HEK293T (cell line): ENCODE data around the gene CRNN.

Source experiments
- CTCF ChIA-PET: fragments of 350-600 bp; formaldehyde crosslinking; extraction: SDS; loops from one replicate; lab custom pipeline; 2021; ENCODE audit warnings: antibody characterized with exemption, inconsistent platforms; lab: Yijun Ruan, JAX
- POLR2A ChIA-PET: fragments of 350-600 bp; formaldehyde crosslinking; extraction: SDS; loops from one replicate; lab custom pipeline; 2020; ENCODE audit warnings: antibody characterized with exemption, inconsistent platforms; lab: Yijun Ruan, JAX
- DNase-seq: peaks from one replicate; pipeline ENCODE4 v3.0.0; 2012; ENCODE audit warnings: mixed read lengths; ENCODE audit errors: extremely low spot score
- ARNT ChIP-seq: fragments of 450-650 bp; IDR thresholded peaks from 2 replicates; pipeline ENCODE4 v1.6.1; 2017; ENCODE audit warnings: mild to moderate bottlenecking
- BHLHE40 ChIP-seq: fragments of 450-650 bp; IDR thresholded peaks from 2 replicates; pipeline ENCODE4 v1.6.1; 2016; ENCODE audit warnings: mild to moderate bottlenecking, moderate library complexity, borderline replicate concordance
- CTBP1 ChIP-seq: fragments of 450-650 bp; IDR thresholded peaks from 2 replicates; pipeline ENCODE4 v1.6.1; 2016; ENCODE audit warnings: borderline replicate concordance
- ELF4 ChIP-seq: fragments of 450-650 bp; IDR thresholded peaks from 2 replicates; pipeline ENCODE4 v1.6.1; 2017; ENCODE audit warnings: antibody characterized with exemption
- FOXA1 ChIP-seq: fragments of 450-650 bp; IDR thresholded peaks from 2 replicates; pipeline ENCODE4 v1.6.1; 2016; ENCODE audit warnings: mild to moderate bottlenecking
- FOXK2 ChIP-seq: fragments of 450-650 bp; IDR thresholded peaks from 2 replicates; pipeline ENCODE4 v1.6.1; 2016; ENCODE audit warnings: mild to moderate bottlenecking
- FOXM1 ChIP-seq: fragments of 450-650 bp; IDR thresholded peaks from 2 replicates; pipeline ENCODE4 v1.6.1; 2017; ENCODE audit warnings: mild to moderate bottlenecking, borderline replicate concordance
- HDGF ChIP-seq: fragments of 450-650 bp; IDR thresholded peaks from 2 replicates; pipeline ENCODE4 v1.6.1; 2017; ENCODE audit warnings: antibody characterized with exemption, borderline replicate concordance
- L3MBTL2 ChIP-seq: fragments of 450-650 bp; conservative IDR thresholded peaks from 2 replicates; pipeline ENCODE4 v1.6.1; 2016; ENCODE audit warnings: mild to moderate bottlenecking
- LEF1 ChIP-seq: fragments of 450-650 bp; IDR thresholded peaks from 2 replicates; pipeline ENCODE4 v1.6.1; 2017; ENCODE audit warnings: mild to moderate bottlenecking, borderline replicate concordance
- NFRKB ChIP-seq: fragments of 450-650 bp; IDR thresholded peaks from 2 replicates; pipeline ENCODE4 v1.6.1; 2016; ENCODE audit warnings: mild to moderate bottlenecking, moderate library complexity
- SP1 ChIP-seq: fragments of 450-650 bp; IDR thresholded peaks from 2 replicates; pipeline ENCODE4 v1.6.1; 2017
- SUZ12 ChIP-seq: fragments of 450-650 bp; IDR thresholded peaks from 2 replicates; pipeline ENCODE4 v1.6.1; 2016; ENCODE audit warnings: mild to moderate bottlenecking
- TARDBP ChIP-seq: fragments of 450-650 bp; IDR thresholded peaks from 2 replicates; pipeline ENCODE4 v1.6.1; 2016
- ZNF384 ChIP-seq: fragments of 450-650 bp; IDR thresholded peaks from 2 replicates; pipeline ENCODE4 v1.6.1; 2016
- TF ChIP-seq, protein P1 (sequence below): fragments of 450-650 bp; IDR thresholded peaks from 2 replicates; pipeline ENCODE4 v1.6.1; 2016

Gene CRNN

DNA sequence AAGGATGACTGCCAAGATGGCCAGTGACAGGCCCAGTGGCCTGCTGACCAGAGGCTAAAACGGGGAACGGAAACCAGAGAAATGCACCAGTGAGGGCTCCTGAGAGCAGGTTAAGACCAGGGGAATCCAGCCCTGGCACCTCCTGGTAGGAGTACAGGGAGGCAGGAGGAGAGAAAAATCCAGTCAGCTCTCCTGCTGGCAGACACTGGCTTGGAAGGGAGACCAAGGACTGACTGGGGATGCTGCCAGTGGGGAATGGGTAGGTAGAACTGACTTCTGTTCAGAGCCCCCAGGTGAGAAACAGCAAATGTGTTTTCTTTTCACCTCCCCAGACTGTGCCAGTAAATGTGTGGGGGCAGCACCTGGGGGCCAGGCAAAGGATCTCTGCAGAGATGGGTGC is 27.7 kb upstream of the CRNN start:
- CTCF ChIA-PET: interaction anchor here (1.1 to 3.3 kb wide), 3 partner anchors 17 to 94 kb away, joined by 4 to 19 read pairs (median 4); no protein-coding TSS in a partner anchor
- POLR2A ChIA-PET: no interaction called here
- TF ChIP-seq NFRKB (no peak), FOXA1 (no peak), L3MBTL2 (no peak), LEF1 (no peak), CTBP1 (no peak), FOXM1 (no peak), SUZ12 (no peak), ZNF384 (no peak), ELF4 (no peak), BHLHE40 (no peak), TARDBP (no peak), SP1 (no peak), HDGF (no peak), FOXK2 (no peak), ARNT (no peak)
- TF ChIP-seq, protein P1, sequence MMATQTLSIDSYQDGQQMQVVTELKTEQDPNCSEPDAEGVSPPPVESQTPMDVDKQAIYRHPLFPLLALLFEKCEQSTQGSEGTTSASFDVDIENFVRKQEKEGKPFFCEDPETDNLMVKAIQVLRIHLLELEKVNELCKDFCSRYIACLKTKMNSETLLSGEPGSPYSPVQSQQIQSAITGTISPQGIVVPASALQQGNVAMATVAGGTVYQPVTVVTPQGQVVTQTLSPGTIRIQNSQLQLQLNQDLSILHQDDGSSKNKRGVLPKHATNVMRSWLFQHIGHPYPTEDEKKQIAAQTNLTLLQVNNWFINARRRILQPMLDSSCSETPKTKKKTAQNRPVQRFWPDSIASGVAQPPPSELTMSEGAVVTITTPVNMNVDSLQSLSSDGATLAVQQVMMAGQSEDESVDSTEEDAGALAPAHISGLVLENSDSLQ: no peak
- DNase-seq: no peak

- CTCF ChIA-PET: interaction anchor here (1.0 to 3.3 kb wide), 8 partner anchors 11 to 387 kb away, joined by 3 to 19 read pairs (median 4); no protein-coding TSS in a partner anchor
- TF ChIP-seq FOXK2 (no peak), CTBP1 (no peak), HDGF (no peak), ELF4 (no peak), L3MBTL2 (no peak), TARDBP (no peak), SUZ12 (no peak), ZNF384 (no peak), FOXM1 (no peak), ARNT (no peak), BHLHE40 (no peak), NFRKB (no peak)
- POLR2A ChIA-PET: interaction anchor here (1.7 kb wide), 1 partner anchor 252 kb away, joined by 8 read pairs; no protein-coding TSS in a partner anchor
- peak; percentile 90 for DNase-seq
Measured at GRCh38 chr1:152440635-152441471, 26.8 kb upstream of the CRNN start.

GRCh38 chr1:152436593-152437496 is 22.8 kb upstream of the CRNN start:
- DNase-seq: no peak
- ChIA-PET POLR2A (no interaction called here), CTCF (interaction anchor here (0.9 kb wide), 1 partner anchor 22 kb away, joined by 3 read pairs; no protein-coding TSS in a partner anchor)
- no peak for TF ChIP-seq CTBP1
- no peak for TF ChIP-seq ELF4
- TF ChIP-seq FOXM1: no peak
- TF ChIP-seq NFRKB: no peak
- TF ChIP-seq HDGF: no peak
- TF ChIP-seq ZNF384: no peak
- TF ChIP-seq FOXK2: no peak
- TF ChIP-seq, protein P1: no peak
- TF ChIP-seq SP1: no peak
- TF ChIP-seq L3MBTL2: no peak
- TF ChIP-seq TARDBP: no peak
- TF ChIP-seq BHLHE40: no peak
- TF ChIP-seq SUZ12: no peak
- TF ChIP-seq FOXA1: no peak

DNA sequence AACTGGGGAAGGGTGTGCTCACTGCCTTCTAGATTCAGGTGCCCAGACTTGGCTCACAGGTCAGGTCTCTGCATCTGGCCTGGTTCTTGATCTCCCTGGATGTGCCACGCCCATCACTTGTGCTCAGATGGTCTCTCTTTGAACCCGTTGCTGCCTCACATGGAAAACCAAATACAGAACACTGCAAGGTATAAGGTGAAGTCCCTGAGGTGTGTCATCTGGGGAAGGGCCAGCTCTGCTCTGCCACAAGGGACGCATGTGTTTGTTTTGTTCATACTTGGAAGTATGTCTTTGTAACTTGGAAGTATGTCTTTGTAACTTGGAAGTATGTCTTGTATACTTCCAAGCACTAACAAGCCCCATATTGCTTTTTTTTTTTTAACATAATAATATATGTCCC is 13.4 kb upstream of the CRNN start:
- DNase-seq: no peak
- CTCF ChIA-PET: interaction anchor here (1.2 kb wide), 1 partner anchor 13 kb away, joined by 4 read pairs; no protein-coding TSS in a partner anchor
- no peak for TF ChIP-seq SUZ12
- TF ChIP-seq, protein P1: no peak
- no peak for TF ChIP-seq FOXM1
- no peak for TF ChIP-seq LEF1
- no peak for TF ChIP-seq FOXK2
- TF ChIP-seq ZNF384: no peak
- TF ChIP-seq SP1: no peak
- TF ChIP-seq NFRKB: no peak
- TF ChIP-seq BHLHE40: no peak
- TF ChIP-seq FOXA1: no peak
- TF ChIP-seq HDGF: no peak
- no peak for TF ChIP-seq ARNT
- POLR2A ChIA-PET: no interaction called here

DNA sequence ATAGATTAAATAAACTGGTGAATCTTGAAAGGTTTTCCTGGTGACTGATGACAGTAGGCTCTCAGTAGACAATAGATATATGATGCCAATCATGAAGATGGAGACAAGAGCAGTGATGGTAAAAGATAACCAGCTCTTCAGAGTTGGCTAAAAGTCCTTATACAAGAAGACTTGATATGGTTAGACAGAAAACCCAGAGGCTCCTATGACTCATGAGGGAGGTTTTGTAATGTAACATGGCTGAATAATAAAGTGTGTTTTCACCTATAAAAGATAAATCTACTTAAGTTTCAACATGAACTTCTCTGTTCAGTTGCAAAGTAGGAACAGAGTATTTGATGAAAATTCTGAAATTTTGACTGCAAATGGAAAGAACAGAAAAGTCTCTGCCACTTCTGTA is 12.7 kb upstream of the CRNN start:
- POLR2A ChIA-PET: no interaction called here
- no peak for DNase-seq
- CTCF ChIA-PET: interaction anchor here (1.2 kb wide), 1 partner anchor 14 kb away, joined by 4 read pairs; no protein-coding TSS in a partner anchor
- no peak for TF ChIP-seq TARDBP
- no peak for TF ChIP-seq ARNT
- TF ChIP-seq, protein P1: no peak
- no peak for TF ChIP-seq CTBP1
- TF ChIP-seq FOXM1: no peak
- no peak for TF ChIP-seq L3MBTL2
- no peak for TF ChIP-seq SP1
- TF ChIP-seq ZNF384: no peak
- TF ChIP-seq FOXK2: no peak
- TF ChIP-seq ELF4: no peak
- TF ChIP-seq BHLHE40: no peak
- TF ChIP-seq NFRKB: no peak
